Measurements from ENCODE around the gene ZNF317. TPM values are rescaled to one million over a fixed set of nuclear protein-coding genes. Genes with fewer than 3 reads are reported as not detected.
A peak's percentile ranks its signal among the peaks of the same experiment; 100 is the strongest.
"Not testable (repeated sequence)": the region's sequence is repeated elsewhere in the genome, so short reads cannot be mapped to it uniquely, and the experiment has no call there.

Gene ZNF317
- total RNA-seq, 6 experiments from 2014 or later = 17.1 to 21.8 (median 20.5) TPM

DNA sequence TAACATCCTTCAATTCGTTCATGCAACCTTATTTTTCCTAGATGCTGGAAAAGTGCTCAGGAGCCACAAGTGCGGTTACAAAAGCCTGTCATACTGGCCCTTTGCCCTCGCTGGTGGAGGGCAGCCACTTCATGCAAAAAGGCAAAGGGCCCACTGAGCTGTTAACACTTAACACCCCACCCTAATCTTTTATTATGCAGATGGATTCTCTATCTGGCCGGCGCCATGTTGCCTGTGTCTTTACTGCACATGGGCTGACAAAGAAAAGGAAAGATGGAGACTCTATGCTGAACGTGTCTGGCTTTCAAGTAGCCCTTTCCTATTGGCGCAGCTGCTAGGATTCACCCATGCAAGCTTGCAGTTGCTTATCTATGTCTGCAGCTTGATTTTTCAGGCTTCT is 49.3 kb downstream of the ZNF317 start:
- Mint-ChIP-seq H3K4me1 (ENCODE audit: low read depth) (no peaks in the 10 kb centered on the region), H3K27me3 (ENCODE audit: insufficient read depth) (peaks cover 2% of the 10 kb centered on the region; the same call in 1 of the 2 replicates), H3K36me3 (ENCODE audit: low read depth) (no peaks in the 10 kb centered on the region; the same call in 1 of the 2 replicates), H3K4me3 (no peak overlapping the region), H3K9me3 (peaks cover 30% of the 10 kb centered on the region), H3K27ac (no peak overlapping the region)
- no peak for DNase-seq
- TF ChIP-seq, protein P1, sequence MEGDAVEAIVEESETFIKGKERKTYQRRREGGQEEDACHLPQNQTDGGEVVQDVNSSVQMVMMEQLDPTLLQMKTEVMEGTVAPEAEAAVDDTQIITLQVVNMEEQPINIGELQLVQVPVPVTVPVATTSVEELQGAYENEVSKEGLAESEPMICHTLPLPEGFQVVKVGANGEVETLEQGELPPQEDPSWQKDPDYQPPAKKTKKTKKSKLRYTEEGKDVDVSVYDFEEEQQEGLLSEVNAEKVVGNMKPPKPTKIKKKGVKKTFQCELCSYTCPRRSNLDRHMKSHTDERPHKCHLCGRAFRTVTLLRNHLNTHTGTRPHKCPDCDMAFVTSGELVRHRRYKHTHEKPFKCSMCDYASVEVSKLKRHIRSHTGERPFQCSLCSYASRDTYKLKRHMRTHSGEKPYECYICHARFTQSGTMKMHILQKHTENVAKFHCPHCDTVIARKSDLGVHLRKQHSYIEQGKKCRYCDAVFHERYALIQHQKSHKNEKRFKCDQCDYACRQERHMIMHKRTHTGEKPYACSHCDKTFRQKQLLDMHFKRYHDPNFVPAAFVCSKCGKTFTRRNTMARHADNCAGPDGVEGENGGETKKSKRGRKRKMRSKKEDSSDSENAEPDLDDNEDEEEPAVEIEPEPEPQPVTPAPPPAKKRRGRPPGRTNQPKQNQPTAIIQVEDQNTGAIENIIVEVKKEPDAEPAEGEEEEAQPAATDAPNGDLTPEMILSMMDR (IDR thresholded peaks at IDR 0.05) = no peak

DNA sequence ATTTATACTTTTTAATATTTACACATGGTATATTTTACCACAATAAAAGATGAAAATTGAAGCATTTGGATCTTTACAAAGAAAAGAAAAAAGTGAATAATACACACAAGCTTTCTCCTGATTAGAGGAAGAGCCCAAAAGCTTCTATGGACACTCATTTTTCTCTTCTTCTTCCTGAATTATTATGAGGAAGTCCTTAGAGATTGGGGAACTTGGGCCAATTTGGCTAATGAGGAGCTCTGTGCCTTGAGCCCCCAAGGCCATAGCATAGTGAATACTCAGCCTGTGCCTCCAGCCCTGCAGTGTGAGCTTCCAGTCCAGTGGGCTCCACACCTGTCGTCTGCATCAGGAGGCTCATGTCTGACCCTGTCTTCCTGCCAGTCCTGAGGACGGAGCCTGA is 57.8 kb downstream of the ZNF317 start:
- not testable (repeated sequence) for DNase-seq; H3K27ac Mint-ChIP-seq; H3K4me1 Mint-ChIP-seq (ENCODE audit: low read depth); H3K9me3 Mint-ChIP-seq; H3K36me3 Mint-ChIP-seq (ENCODE audit: low read depth); H3K4me3 Mint-ChIP-seq
- peaks cover 10% of the 10 kb centered on the region for H3K27me3 Mint-ChIP-seq (ENCODE audit: insufficient read depth)

DNA sequence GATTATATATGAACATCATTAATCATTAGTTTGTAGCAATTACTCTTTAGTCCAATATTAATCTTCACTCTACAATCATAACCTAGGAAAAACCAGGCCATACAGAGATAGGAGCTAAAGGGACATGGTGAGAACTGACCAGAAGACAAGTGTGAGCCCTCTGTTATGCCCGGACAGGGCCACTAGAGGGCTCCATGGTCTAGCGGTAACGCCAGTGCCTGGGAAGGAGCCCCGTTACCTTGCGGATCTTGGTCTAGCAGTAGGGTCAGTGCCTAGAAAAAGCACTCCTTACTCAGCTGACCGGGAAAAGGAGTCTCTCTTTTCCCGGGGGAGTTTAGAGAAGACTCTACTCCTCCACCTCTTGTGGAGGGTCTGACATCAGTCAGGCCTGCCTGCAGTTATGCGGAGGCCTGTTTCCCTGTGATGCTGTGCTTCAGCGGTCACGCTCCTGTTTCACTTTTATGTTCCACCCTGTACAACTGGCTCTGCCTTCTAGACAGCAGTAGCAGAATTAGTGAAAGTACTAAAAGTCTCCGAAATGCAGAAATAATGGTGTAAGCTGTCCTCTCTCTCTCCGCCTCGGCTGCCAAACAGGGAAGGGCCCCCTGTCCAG is 65.4 kb downstream of the ZNF317 start:
- Mint-ChIP-seq H3K36me3 (ENCODE audit: low read depth) (no peaks in the 10 kb centered on the region), H3K4me1 (ENCODE audit: low read depth) (peaks cover 5% of the 10 kb centered on the region), H3K9me3 (no peaks in the 10 kb centered on the region), H3K4me3 (peak overlapping the region; percentile 85), H3K27ac (no peak overlapping the region), H3K27me3 (ENCODE audit: insufficient read depth) (peaks cover 10% of the 10 kb centered on the region)
- peak; percentile 59 for DNase-seq
- TF ChIP-seq, protein P1 (IDR thresholded peaks at IDR 0.05) = peak; percentile 94

Other genes starting within 250 kb of the ZNF317 start
- gene MUC16, start 130.0 kb upstream of the ZNF317 start, total RNA-seq (2021; fragmentation: NEBNext Ultra II Directional; extraction: Animal tissue kit (Norgen Biotek cat#: 25700)) = not detected
- gene OR1M1, start 53.3 kb upstream of the ZNF317 start, total RNA-seq (2021; fragmentation: NEBNext Ultra II Directional; extraction: Animal tissue kit (Norgen Biotek cat#: 25700)) = not detected
- gene OR7G2, start 32.9 kb upstream of the ZNF317 start, total RNA-seq (2021; fragmentation: NEBNext Ultra II Directional; extraction: Animal tissue kit (Norgen Biotek cat#: 25700)) = not detected
- gene OR7G1, start 24.6 kb upstream of the ZNF317 start, total RNA-seq (2021; fragmentation: NEBNext Ultra II Directional; extraction: Animal tissue kit (Norgen Biotek cat#: 25700)) = not detected
- not detected for gene OR7G3, start 13.4 kb upstream of the ZNF317 start, total RNA-seq (2021; fragmentation: NEBNext Ultra II Directional; extraction: Animal tissue kit (Norgen Biotek cat#: 25700))
- not detected for gene OR7D2, start 38.6 kb downstream of the ZNF317 start, total RNA-seq (2021; fragmentation: NEBNext Ultra II Directional; extraction: Animal tissue kit (Norgen Biotek cat#: 25700))
- gene OR7D4, start 79.2 kb downstream of the ZNF317 start, total RNA-seq (2021; fragmentation: NEBNext Ultra II Directional; extraction: Animal tissue kit (Norgen Biotek cat#: 25700)) = not detected
- gene OR7E24, start 110.5 kb downstream of the ZNF317 start, total RNA-seq (2021; fragmentation: NEBNext Ultra II Directional; extraction: Animal tissue kit (Norgen Biotek cat#: 25700)) = not detected
- 1 to 10 TPM; 5.5 to 7.1 (median 6.6) TPM for gene ZNF699, start 169.4 kb downstream of the ZNF317 start, total RNA-seq (2021; fragmentation: NEBNext Ultra II Directional; extraction: Animal tissue kit (Norgen Biotek cat#: 25700))
- 10 to 100 TPM in 5 of 6 experiments, 1 to 10 TPM in 1; 9.2 to 13.8 (median 11.5) TPM for gene ZNF559, start 183.8 kb downstream of the ZNF317 start, total RNA-seq (2021; fragmentation: NEBNext Ultra II Directional; extraction: Animal tissue kit (Norgen Biotek cat#: 25700))
- 1 to 10 TPM in 2 of 6 experiments, under 1 TPM in 4; 0.66 to 1.3 (median 0.91) TPM for gene ZNF177, start 222.6 kb downstream of the ZNF317 start, total RNA-seq (2021; fragmentation: NEBNext Ultra II Directional; extraction: Animal tissue kit (Norgen Biotek cat#: 25700))

Measured in HFFc6 (cell line).